Glomerular endothelial cell (primary cell): Measurements from ENCODE around the gene MAP3K7CL. TPM values are rescaled to one million over a fixed set of nuclear protein-coding genes. Genes with fewer than 3 reads are reported as not detected.

Experiments
- DNase-seq: peaks from one replicate; pipeline ENCODE4 v3.0.0-alpha.2; 2011; ENCODE audit warnings: low read depth, low spot score; ENCODE audit errors: extremely low read depth
- total RNA-seq: library from RNA; depleted of rRNA; stranded (reverse); fragments of >200 nt; gene quantifications from 2 replicates; pipeline ENCODE4 v1.2.3, GENCODE V29; 2015

Gene MAP3K7CL, protein sequence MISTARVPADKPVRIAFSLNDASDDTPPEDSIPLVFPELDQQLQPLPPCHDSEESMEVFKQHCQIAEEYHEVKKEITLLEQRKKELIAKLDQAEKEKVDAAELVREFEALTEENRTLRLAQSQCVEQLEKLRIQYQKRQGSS
- 7.9 and 9.9 TPM in 2 replicates for total RNA-seq

DNA sequence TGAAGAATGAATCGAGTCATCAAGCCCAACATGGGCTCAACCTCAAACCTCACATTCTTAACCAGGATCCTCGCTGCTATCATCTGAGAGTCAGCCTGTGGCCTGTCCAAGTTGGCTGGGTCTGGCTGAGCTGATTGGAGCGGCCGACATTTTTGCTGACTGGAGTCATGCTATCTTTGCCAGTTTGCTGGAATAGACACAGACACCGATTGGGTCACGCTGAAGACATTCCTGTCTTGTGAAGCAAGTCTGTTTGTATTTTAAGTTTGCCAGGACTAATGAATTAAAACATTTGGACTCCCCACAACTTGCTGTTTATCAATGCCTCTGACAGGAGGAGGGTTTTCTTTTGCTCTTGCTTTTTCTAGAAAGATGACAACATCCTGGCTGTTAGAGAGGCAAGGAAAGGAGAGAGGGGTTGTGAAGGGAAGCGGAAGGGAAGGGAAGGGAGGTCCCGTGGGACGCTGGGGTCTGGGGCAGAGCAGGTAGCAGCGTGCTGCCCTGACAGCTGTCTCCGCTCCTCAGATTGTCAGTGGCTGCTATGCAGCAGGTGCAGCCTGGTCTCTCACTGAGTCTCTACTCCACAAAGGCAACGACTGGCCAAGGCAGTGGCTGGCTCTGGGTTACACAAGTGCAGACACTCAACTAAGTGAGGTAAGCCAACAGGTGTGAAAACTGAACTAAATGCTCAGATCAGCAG, at the start of gene MAP3K7CL:
Gene MAP3K7CL, plus strand, starts transcription at position 375 of the 700 bp plus-strand sequence. CDS start 2,701 bp downstream, outside the sequence.
- DNase-seq: no peak

DNA sequence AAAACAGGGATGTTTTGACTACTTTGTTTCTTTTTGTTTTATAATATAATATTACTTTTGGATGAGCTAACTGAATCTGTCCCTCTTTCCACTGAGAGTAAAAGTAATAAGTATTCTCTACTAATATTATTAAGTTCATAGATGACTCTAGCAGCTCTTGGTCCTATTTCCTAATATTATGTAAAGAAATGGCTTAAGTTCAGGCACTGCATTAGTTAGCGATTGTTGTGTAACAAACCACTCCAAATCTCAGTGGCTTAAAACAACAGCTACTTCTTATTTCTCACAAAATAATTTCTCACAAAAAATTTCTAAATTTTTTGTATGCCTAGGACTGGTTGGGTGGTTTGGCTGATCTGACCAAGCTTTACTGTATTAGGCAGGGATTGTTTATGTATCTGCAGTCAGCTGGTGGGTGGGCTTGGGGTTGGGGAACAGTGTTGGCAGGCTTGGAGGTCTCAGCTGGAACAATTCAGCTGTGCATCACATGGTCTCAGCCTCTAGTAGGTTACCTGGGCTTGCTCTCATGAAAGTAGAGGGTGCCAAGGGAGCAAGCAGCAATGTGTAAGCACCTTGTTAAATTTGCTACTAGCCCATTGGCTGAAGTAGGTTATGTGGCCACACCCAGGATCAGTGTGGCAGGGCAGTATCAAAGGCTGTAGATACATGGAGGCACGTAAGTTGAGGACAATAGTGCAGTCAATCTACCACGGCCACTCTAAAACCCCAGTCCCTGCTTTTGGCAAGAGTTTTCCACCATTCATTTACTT, 48.2 kb upstream of the MAP3K7CL start:
- no peak for DNase-seq

DNA sequence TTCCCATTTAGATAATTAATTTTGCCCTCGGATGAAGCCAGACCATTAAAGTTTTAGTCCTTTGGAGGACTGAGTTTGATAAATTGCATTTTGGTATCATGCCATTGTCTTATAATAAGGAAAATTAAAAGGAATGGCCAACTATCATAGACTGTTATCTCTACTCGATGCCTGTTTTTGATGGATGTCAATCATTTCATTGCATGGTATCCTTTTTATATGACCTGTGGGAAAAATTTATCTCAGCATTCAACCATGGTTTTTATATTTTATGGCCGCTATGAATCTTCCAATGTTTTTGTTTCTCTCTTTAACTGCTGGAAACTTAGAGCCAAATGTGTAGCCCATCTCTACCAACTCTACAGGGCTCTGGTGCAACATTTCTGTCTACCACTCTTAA, 47.1 kb upstream of the MAP3K7CL start:
- no peak for DNase-seq

DNA sequence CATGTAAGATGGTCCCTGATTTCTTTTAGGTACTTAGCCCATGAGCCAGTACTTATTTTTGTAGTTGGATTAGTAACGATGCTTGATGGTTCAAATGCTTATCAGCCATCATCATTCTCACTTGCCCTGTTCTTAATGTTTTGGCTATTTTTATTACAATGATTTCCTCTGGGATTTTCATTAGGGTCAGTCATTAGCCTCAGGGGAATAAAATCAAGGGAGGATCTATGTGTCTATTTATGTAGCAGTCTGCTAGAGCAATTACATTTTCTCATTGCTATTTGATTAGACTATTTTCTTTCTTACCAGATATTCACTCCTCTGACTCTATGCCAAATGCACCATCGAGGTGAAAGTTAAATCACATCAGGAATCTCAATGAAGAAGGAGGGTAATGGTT, 46.1 kb upstream of the MAP3K7CL start:
- no peak for DNase-seq

DNA sequence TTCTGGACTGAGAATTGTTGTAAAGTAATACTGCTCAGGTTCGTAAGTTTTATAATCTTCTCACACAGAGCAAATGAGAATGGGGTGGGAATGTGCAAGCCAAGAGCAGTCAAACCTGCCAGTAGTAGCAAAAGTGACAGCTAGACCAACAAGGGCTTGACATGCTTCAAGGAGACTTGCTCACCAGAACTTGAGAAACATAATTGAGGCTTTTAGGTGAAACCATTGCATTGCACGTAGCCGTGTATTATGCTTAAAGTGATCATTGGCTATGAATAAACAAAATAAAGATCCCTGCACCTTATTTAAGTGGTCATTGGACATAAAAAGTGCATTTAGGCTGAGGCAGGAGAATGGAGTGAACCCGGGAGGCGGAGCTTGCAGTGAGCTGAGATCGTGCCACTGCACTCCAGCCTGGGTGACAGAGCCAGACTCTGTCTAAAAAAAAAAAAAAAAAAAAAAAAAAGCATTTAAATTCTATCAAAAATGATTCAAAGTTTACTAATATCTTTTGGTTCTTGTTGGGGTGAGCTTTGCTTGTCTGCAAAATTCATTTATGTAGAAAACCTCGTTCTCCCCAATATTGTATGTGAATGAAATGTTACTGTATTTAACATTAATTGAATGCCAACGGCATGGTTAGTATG, 45.2 kb upstream of the MAP3K7CL start:
- no peak for DNase-seq

DNA sequence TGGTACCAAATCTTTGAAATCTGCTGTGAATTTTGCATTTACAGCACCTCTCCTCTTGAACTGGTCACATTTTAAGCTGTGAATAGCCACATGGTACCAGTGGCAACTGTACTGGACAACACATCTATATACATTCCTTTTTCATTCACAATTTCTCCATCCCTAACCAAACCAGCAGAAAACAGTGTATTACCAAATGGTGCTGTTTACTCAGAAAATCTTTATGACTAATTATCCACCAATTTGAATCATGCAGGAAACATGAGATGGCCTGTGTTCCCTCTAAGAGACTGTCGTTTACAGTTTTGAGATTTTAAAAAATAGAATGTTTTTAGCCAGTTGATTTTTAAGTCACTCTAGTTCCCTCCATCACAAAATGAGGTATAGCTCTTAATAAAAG, 39.4 kb upstream of the MAP3K7CL start:
- DNase-seq: no peak

DNA sequence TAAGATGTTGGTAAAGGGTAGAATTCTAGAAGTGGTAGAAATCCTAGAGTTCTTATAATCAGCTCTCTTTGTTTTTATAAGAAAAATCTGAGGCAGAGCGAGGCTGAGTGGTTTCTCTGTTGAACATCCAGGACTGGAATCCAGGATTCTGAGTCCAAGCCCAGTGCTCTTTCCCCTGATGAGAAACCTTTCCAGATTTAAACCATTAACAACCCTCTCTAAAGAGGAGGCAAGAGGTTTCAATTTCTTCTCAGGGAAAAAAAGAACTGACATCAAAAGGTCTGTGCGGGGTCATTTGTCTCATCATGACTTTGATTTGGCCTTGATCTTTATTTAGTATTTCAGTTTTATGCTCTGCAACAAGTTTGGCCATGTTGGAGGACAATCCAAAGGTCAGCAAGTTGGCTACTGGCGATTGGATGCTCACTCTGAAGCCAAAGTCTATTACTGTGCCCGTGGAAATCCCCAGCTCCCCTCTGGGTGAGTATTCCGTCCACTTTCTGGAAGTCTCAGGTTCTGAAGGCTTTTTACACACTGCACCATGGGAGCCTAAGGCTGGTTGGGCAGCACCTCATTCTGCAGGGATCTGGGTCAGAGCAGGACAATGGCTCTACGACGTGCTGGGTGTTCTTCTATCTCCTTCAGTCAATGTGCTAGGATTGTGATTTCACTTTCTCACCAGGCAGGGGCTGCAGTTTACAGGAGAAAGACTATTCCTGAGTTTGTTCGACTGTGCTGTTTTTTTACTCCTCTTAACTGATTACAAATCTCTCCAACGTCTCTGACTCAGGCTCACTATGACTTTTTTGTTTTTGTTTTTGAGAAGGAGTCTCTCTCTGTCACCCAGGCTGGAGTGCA, 38.1 kb upstream of the MAP3K7CL start:
- no peak for DNase-seq

DNA sequence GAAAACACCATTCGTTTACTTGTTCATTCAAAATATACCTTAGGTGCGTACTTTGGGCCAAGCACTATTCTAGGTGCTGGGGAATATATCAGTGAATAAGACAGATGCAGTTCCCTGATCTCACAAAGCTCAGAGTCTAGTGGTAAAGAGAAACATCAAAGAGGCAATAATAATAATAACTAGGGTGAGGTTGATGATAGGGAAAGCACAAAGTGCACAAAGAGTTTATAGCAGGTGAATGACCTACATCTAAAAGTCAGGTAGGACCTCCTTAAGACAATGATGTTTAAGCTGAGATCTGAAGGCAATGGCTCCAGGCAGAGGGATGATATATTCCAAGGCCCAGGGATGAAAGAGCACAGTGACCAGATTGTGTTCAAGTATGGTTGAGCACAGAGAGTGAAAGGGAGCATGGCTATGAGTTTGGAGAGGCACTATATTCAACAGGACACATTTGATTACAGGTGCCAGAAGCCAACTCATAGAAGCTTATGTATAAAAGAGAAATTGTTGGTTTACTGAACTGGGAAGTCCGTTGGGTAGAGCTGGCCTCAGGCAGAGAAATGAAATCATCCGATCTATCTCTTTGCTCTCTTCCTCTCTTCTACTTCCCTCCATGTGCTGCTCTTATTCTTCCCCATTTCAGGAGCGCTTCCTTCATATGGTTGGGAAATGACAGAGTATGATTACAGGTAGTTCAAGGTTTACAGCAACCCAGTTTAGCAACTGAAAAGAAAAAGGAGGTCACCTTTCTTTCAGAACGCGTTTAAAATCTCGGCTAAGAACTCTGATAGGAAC, 34.0 kb upstream of the MAP3K7CL start:
- DNase-seq: no peak

DNA sequence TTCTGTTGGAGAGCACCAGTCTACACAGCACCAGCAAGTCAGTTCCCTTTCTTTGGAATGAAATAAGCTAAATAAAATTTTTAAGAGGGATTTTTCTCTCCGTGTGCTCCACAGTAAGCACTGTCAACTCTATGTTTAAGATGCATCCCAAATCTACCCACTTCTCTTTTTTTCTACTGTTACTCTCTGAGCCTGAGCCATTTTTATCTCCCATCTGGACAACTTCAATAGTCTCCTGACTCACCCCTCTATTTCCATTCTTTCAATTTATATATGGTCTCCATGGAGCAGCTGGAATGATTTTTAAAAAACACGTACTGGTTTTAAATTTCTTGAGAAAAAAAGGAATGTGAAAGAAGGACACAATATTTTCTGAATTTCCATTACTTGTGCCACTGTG, 32.3 kb upstream of the MAP3K7CL start:
- no peak for DNase-seq

DNA sequence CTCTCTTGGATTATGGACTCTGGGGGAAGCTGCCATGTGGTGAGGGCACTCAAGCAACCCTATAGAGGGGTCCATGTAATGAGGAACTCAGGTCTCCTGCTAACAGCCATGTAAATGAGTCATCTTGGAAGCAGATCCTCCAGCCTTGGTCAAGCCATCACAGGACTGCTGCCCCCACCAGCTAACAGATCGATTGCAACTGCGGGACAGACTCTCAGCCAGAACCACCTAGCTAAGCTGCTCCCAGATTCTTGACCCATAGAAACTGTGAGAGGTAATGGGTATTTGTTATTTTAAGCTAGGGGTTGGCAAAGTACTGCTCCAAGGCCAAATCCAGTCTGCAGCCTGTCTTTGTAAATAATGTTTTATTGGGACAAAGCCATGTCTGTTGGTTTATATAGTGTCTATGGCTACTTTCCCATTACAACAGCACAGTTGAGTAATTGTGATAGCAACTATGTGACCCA, 27.6 kb upstream of the MAP3K7CL start:
- no peak for DNase-seq

DNA sequence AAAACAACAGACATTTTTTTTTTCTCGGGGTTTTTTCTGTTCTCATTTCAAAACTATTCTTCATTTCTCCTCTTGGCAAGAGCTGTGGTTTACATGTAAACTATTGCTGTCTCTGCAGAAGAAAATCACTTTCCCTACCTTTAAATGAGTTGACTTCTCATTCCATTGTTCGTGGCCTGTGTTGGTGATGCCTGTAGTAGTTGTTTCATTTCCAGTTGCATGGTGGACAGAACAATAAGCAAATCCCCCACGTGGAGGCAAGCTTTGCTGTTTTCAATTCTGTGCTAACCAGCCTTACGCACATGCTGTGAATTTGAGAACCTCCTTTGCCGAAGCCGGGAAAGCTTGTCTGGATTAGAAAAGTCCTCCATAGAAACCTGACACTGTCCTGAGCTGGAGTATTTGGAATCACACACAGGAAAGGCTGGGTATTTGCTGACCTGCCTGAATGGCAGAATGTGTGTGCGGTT, 26.2 kb upstream of the MAP3K7CL start:
- DNase-seq: no peak

DNA sequence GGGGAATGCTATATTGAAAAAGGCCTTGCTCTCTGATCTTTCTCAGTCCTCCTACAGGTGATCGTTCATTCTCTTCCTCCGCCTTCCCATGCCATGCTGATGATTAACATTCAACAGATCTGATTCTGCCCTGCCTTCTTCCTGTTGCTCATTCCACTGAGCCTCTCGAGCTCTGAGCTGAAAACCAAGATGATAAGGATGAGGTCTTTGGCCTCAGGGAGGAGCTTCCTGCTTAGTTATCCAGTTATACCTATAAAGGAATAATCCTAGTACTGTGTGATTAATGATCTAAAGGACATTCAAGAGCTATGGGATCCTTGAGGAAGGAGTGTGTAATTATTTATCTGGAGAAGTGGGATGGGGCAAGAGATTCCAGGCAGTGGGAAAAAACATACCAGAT, 25.2 kb upstream of the MAP3K7CL start:
- no peak for DNase-seq

DNA sequence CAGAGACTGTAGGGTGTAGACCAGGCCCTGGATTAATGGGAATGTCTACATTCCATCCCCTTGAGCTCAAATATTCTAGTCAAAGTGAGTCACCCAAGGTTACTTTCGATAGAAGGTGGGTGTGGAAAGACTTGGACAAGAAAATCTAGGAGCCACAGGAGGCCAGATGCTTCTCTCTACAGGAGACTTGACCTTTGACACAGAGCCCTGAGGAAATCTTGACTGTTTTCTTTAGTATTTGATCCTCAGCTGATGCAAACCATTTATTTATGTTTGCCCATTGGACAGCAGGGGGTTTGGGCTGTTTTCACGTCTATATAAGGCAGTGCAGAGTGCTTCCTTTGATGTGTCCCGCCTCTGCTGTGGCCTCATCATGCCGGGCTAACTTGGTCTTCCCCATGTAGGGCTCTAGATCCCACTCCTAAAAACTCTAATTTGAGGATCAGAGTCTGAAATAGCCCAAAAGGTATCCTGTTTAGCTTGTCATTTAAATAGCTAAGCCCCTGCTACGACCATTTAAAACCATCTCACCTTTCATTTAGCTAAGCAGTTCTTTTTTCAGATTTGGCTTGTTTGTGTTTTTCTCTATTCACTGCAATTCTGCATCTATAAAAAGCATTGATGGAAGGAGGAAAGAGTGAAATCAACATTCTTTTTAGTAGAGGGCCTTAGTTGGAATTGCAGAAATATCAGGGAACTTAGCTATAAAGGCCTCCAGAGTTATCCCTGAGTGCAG, 15.5 kb upstream of the MAP3K7CL start:
- DNase-seq: no peak

DNA sequence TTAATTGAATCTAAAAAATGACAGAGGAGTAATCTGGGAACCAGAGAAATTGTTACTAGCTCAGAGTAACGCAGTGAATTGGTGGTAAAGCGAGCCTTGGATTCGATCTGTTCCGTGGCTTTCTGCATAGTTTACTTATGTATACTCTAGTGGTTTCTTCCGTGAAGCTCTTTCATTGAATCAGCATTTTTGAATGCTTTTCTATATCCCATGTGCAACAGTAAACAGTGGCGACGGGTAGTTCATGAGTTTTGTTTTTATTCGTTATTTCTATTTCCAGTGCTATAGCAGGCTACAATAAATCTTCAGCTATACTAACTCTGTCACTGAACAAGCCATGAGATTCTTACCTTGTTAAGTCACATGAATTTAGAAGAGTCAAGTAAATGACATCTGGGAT, 14.5 kb upstream of the MAP3K7CL start:
- DNase-seq: no peak

DNA sequence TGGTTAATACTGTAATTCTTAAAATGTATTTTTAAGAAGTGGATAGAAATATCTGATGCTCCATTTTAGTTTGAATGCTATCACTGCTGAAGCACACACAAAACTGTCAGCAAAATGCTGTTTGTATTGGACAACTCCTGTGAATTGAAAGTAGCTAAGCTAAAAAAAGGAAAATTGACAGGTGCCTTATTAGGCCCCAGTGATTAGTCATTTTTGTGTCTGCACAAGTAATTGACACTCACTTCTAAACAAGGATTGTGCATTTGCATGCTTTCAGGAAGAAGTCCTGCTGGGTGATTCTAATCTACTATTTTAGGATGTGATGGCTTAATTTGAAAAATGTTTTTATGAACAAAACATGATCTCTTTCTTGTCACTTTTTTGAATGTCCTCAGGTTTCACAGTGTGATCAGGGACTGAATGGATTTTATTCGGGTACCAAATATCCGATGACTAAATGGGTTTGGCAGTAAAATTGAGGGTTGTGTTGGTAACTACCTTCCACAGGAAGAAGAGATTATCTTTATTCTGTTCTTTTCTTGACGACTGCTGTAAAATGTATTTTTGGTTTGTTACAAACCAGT, 13.0 kb upstream of the MAP3K7CL start:
- DNase-seq: no peak

DNA sequence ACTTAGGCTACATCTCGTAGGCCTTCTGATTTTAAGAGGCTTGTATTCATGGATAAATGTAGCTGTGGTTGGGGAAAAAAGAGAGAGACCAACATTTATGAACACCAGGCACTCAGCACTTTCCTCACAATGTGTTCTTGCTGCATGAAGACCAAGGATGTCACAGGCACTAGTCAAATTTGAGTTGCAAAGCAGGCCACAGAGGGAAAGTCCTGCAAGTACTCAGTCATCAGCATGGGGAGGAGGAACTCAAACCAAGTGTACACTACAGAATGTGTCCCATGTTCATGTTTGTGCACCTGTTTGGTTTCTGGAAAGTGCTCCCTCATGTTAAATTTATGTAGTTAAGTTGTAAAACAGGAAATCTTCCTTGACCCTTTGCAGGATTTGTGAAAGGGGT, 8.7 kb upstream of the MAP3K7CL start:
- DNase-seq: no peak

DNA sequence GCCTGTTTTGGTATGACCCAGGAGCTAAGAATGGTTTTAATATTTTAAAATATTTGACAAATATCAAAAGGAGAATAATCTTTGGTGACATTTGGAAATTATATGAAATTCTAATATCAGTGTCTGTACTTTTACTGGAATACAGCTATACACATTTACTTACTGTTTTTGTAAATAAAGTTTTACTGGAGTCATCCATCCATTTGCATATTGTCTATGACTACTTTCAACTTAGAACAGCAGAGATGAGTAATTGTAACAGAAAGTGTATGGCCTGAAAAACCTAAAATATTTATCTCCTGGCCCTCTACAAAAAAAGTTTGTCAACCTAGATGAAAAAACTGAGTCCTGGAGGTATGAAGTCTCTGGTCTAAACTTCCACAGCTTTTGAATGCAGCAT, 5.8 kb upstream of the MAP3K7CL start:
- DNase-seq: no peak

DNA sequence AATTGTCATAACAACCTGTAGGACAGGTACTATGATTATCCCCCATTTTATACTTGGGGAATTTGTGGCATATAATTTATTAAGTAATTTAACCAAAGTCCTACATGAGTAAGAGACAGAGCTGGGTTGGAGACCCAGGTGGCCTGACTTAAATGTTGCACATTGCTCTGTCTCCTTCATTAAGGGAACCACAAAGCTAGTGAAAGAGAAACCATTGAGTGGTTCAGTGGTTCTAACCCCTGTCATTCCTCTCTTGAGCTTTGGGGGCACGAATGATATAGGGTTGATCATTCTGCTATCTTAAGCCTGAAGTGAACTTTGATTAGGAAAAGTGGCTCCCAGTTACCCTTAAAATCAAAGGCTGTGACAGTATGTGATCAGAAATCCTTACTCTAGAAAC, 5.3 kb upstream of the MAP3K7CL start:
- DNase-seq: no peak

DNA sequence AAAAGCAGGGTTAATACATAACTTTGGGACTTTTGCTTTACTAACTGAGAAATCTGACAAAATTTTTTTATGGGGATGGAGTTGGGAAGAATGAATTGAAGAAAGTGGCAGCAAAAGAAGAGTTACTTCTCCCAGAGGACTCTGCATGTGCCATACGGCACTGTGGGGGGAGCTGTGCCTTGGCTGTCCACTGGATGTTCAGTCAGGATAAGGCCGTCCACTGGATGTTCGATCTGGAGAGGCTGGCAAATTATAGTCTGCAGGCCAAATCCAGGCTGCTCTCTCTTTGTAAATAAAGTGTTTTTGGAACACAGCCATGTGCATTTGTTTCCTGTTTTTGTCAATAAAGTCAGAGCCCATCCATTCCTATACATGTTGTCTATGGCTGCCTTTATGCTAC, 4.5 kb upstream of the MAP3K7CL start:
- no peak for DNase-seq
